HepG2 (cell line): ENCODE data around the gene GNG10. TPM values are rescaled to one million over a fixed set of nuclear protein-coding genes. Genes with fewer than 3 reads are reported as not detected.

ENCODE experiments used
- RERE ChIP-seq: IDR thresholded peaks from 2 replicates; pipeline ENCODE4 v1.6.1; 2016; ENCODE audit warnings: low read depth, missing genetic modification reagents, missing compliant biosample characterization
- ZHX2 ChIP-seq, 2 experiments: sonication (generic) in 1 of 2; formaldehyde crosslinking in 1 of 2; IDR thresholded peaks; 2 replicates each; pipeline versions ENCODE4 v1.6.1 to v1.9.0; 2014 to 2022; ENCODE audit warnings: antibody characterized with exemption in 1 of 2, borderline replicate concordance in 1 of 2, inconsistent platforms in 1 of 2, low read depth in 1 of 2, missing genetic modification reagents in 1 of 2
- polyA plus RNA-seq, 8 experiments: library from polyadenylated mRNA; depleted of rRNA in 3 of 8; stranded (reverse) in 7 of 8; unstranded in 1 of 8; fragments of >200 nt; fragmentation: Illumina TruSeq in 4 of 8; extraction: Trizol in 4 of 8; gene quantifications; 2 replicates each; pipeline versions ENCODE4 v1.2.1 to v1.2.3, GENCODE V29; 2011 to 2016; ENCODE audit warnings: low read depth in 4 of 8, missing spikeins in 1 of 8, mixed read lengths in 1 of 8; ENCODE audit not compliant: insufficient read depth in 1 of 8
- total RNA-seq, 5 experiments: library from RNA; depleted of rRNA; stranded (reverse); fragments of >200 nt; fragmentation: Illumina TruSeq; extraction: Trizol; gene quantifications; 2 replicates each; pipeline ENCODE4 v1.2.3, GENCODE V29; 2016; ENCODE audit warnings: low read depth in 1 of 5

Gene GNG10
- total and polyA plus RNA-seq, 2 of the 13 experiments (the other 11 are each of a cell fraction or from before 2014, with no cell fraction given) = 29.8 to 32.4 TPM

- TF ChIP-seq RERE (CRISPR knock-in tag) = no peak
- TF ChIP-seq ZHX2 (IDR thresholded peaks at IDR 0.05; ENCODE audit: low read depth) = no peak
- TF ChIP-seq ZHX2 (CRISPR knock-in tag; IDR thresholded peaks at IDR 0.05; ENCODE audit: borderline replicate concordance) = no peak
These were observed 22.0 kb downstream of the GNG10 start (continued) for GRCh38 chr9:111683392-111683791.
